ENCODE measurements around the gene INSC.

GRCh38 chr11:15123849-15124248 is 9.1 kb downstream of the INSC start:
- TF ChIP-seq, protein P1, sequence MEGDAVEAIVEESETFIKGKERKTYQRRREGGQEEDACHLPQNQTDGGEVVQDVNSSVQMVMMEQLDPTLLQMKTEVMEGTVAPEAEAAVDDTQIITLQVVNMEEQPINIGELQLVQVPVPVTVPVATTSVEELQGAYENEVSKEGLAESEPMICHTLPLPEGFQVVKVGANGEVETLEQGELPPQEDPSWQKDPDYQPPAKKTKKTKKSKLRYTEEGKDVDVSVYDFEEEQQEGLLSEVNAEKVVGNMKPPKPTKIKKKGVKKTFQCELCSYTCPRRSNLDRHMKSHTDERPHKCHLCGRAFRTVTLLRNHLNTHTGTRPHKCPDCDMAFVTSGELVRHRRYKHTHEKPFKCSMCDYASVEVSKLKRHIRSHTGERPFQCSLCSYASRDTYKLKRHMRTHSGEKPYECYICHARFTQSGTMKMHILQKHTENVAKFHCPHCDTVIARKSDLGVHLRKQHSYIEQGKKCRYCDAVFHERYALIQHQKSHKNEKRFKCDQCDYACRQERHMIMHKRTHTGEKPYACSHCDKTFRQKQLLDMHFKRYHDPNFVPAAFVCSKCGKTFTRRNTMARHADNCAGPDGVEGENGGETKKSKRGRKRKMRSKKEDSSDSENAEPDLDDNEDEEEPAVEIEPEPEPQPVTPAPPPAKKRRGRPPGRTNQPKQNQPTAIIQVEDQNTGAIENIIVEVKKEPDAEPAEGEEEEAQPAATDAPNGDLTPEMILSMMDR (IDR thresholded peaks at IDR 0.05): no peak
- TF ChIP-seq POLR2A (IDR thresholded peaks at IDR 0.05): no peak
- TF ChIP-seq EP300 (IDR thresholded peaks at IDR 0.05): no peak
- no peak for TF ChIP-seq POLR2AphosphoS5 (IDR thresholded peaks at IDR 0.05)
